Lower leg skin (tissue), 3 donors: ENCODE data around the gene DAD1.

Experiments used
- CTCF ChIP-seq, 3 donors: fragments of 450-650 bp; IDR thresholded peaks; one replicate each; pipeline ENCODE4 v1.5.1; 2016; ENCODE audit warnings: antibody characterized with exemption in 3 of 3, mild to moderate bottlenecking in 3 of 3, moderate library complexity in 2 of 3
- POLR2A ChIP-seq, 2 donors: fragments of 450-650 bp; IDR thresholded peaks; one replicate each; pipeline ENCODE4 v1.6.1; 2016 to 2017; ENCODE audit warnings: antibody characterized with exemption in 2 of 2, mild to moderate bottlenecking in 1 of 2, moderate library complexity in 1 of 2

GRCh38 chr14:22567437-22567836 is 21.6 kb downstream of the DAD1 start:
- TF ChIP-seq CTCF (IDR thresholded peaks at IDR 0.05) (no peak), POLR2A (IDR thresholded peaks at IDR 0.05) (no peak)
